ENCODE results near the gene ERGIC1. TPM values are rescaled to one million over a fixed set of nuclear protein-coding genes. Genes with fewer than 3 reads are reported as not detected.

ERGIC1 gene
- total and polyA plus RNA-seq, 10 of the 15 experiments (the other 5 are each of a cell fraction or from before 2014, with no cell fraction given) = 8.8 to 104 (median 76.3) TPM

DNA sequence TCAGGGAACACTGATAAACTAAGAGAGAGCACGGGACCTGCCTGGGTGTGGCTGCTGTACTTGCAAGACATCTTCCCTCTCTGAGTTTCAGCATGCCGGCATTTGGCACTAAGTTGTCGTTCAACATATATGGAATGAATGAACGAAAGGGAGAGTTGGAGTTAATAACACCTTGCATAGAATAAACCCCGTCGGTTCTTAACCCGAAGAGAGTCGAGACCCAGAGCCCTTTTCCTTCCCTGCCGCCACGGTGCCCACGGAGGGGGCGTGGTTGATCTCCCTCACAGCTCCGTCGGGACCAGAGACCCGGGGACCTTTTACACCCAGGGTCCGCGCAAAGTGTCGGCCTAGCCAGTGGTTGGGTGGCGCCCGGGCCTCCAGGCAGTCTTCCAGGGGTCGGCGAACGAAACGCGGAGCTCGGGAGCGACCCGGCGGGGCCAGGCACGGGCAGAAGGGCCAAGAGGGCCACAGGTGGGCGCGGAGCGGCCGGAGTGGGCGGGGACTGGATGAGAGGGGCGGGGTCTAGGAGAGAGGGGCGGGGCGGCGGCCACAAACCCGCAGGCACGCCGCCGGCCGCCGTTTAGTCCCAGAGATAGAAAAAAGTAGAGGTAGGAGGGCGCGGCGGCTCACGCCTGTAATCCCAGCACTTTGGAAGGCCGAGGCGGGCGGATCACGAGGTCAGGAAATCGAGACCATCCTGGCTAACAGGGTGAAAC is 124.4 kb downstream of the ERGIC1 start:
- H3K27ac ChIP-seq (ENCODE audit: control insufficient read depth, insufficient read depth) = no peak overlapping the region
- POLR2A ChIA-PET = interaction anchor here (0.7 to 1.5 kb wide), 5 partner anchors 25 to 780 kb away, joined by 3 to 8 read pairs (median 3); partner anchors contain the start of gene ATP6V0E1
- no peak for DNase-seq (ENCODE audit: low read depth, low spot score)
- H3K4me3 ChIP-seq = peak overlapping the region; percentile 99
- peak; percentile 91 for ATAC-seq
- no peaks in the 10 kb centered on the region for H3K9me3 ChIP-seq (replicated peaks; ENCODE audit: control insufficient read depth, insufficient read depth, low read length)
- SMC1A ChIA-PET (ENCODE audit: uncharacterized antibody, unreplicated experiment) = interaction anchor here (0.9 to 1.3 kb wide), 2 partner anchors 99 to 243 kb away, joined by 3 read pairs; no protein-coding TSS in a partner anchor
- TF ChIP-seq BHLHE40 (IDR thresholded peaks at IDR 0.05; ENCODE audit: borderline replicate concordance in 1 of 2, low read depth in 2 of 2, low read length in 1 of 2) (peak in 1 of 2 experiments; percentile 76; a peak in 2 of 4 replicates), SUPT20H (IDR thresholded peaks at IDR 0.05; ENCODE audit: borderline replicate concordance, control insufficient read depth, low read depth, low read length) (no peak), POLR2AphosphoS5 (IDR thresholded peaks at IDR 0.05; ENCODE audit: low read length) (peak; percentile 39; the same call in 1 of the 2 replicates)
- H3K9ac ChIP-seq (ENCODE audit: control insufficient read depth, insufficient read depth, low read length) = no peak overlapping the region
- H4K20me1 ChIP-seq (ENCODE audit: control insufficient read depth, insufficient read depth) = no peaks in the 10 kb centered on the region
- FAIRE-seq = no peak
- peak overlapping the region; percentile 91 for H2AFZ ChIP-seq (ENCODE audit: control insufficient read depth, low read depth, low read length)
- CTCF ChIA-PET = interaction anchor here (0.7 to 1.9 kb wide), 12 partner anchors 9 to 373 kb away, joined by 3 to 11 read pairs (median 4); partner anchors contain the start of gene BNIP1
- H3K4me1 ChIP-seq (ENCODE audit: control insufficient read depth, insufficient read depth, low read length) = no peaks in the 10 kb centered on the region; the same call in 1 of the 2 replicates
- in situ Hi-C loops (cut with MboI) = no loop called here
- intact Hi-C loops (cut with micrococcal nuclease; ENCODE audit: unreplicated experiment) = no loop called here
- peak overlapping the region; percentile 81 for H3K4me2 ChIP-seq (ENCODE audit: control insufficient read depth, insufficient read depth)
- H3K79me2 ChIP-seq (ENCODE audit: control insufficient read depth, insufficient read depth, low read length) = peaks cover 12% of the 10 kb centered on the region
- RAD21 ChIA-PET (ENCODE audit: unreplicated experiment) = interaction anchor here (1.0 to 1.4 kb wide), 2 partner anchors 25 to 244 kb away, joined by 4 to 6 read pairs; partner anchors contain the start of gene ATP6V0E1
- WGBS (ENCODE audit: insufficient coverage, insufficient replicate concordance, low lambda C conversion rate, missing lambda C conversion rate) = 4% methylated on average over 47 of the region's 54 CpGs
- no peaks in the 10 kb centered on the region for H3K27me3 ChIP-seq (replicated peaks in 1 of 2; ENCODE audit: control insufficient read depth in 2 of 2, insufficient read depth in 2 of 2, low read length in 1 of 2)
- no TSS peak for BruUV-seq (replicated peaks)
- no peaks in the 10 kb centered on the region for H3K36me3 ChIP-seq (ENCODE audit: control insufficient read depth in 2 of 2, insufficient read depth in 2 of 2, low read length in 1 of 2)
